Skeletal muscle tissue (tissue), 4 donors: ENCODE measurements around the gene ARHGAP30. TPM values are rescaled to one million over a fixed set of nuclear protein-coding genes. Genes with fewer than 3 reads are reported as not detected.
"Not testable (repeated sequence)": the region's sequence is repeated elsewhere in the genome, so short reads cannot be mapped to it uniquely, and the experiment has no call there.

Source experiments
- H3K27ac ChIP-seq: one replicate; pipeline ENCODE4 v1.7.0; 2013; ENCODE audit warnings: mild to moderate bottlenecking, low read depth, low read length, inconsistent platforms
- H3K27me3 ChIP-seq, 3 donors: one replicate each; pipeline ENCODE4 v1.7.0; 2013; ENCODE audit warnings: low read length in 3 of 3; ENCODE audit not compliant: control insufficient read depth in 3 of 3, insufficient read depth in 3 of 3
- H3K36me3 ChIP-seq, 3 donors: one replicate each; pipeline ENCODE4 v1.7.0; 2013; ENCODE audit warnings: low read length in 3 of 3; ENCODE audit not compliant: control insufficient read depth in 3 of 3, insufficient read depth in 3 of 3
- H3K4me1 ChIP-seq, 3 donors: one replicate each; pipeline ENCODE4 v1.7.0; 2013; ENCODE audit warnings: low read length in 3 of 3, mild to moderate bottlenecking in 3 of 3; ENCODE audit not compliant: control insufficient read depth in 3 of 3, insufficient read depth in 3 of 3
- H3K4me3 ChIP-seq, 3 donors: one replicate each; pipeline ENCODE4 v1.7.0; 2013; ENCODE audit warnings: low read length in 3 of 3
- H3K9ac ChIP-seq, 3 donors: one replicate each; pipeline ENCODE4 v1.7.0; 2013; ENCODE audit warnings: low read length in 3 of 3, mild to moderate bottlenecking in 3 of 3, moderate library complexity in 2 of 3, low read depth in 1 of 3
- H3K9me3 ChIP-seq, 3 donors: one replicate each; pipeline ENCODE4 v1.7.0; 2013; ENCODE audit warnings: low read length in 3 of 3; ENCODE audit not compliant: control insufficient read depth in 3 of 3
- total RNA-seq: library from RNA; depleted of rRNA; stranded (reverse); fragments of >200 nt; gene quantifications from one replicate; pipeline ENCODE4 v1.2.3, GENCODE V29; 2014
- donor health status: Osteomylitis.

Gene ARHGAP30
- total RNA-seq, 1 donor from 2014 or later: 4.2 TPM

GRCh38 chr1:161017756-161018630, 51.7 kb downstream of the ARHGAP30 start:
- H3K27ac ChIP-seq: no peak overlapping the region
- peaks cover 15 to 35% (median 20%) of the 10 kb centered on the region in 3 donors for H3K4me1 ChIP-seq
- peaks cover 8 to 23% (median 9%) of the 10 kb centered on the region in 3 donors for H3K27me3 ChIP-seq

DNA sequence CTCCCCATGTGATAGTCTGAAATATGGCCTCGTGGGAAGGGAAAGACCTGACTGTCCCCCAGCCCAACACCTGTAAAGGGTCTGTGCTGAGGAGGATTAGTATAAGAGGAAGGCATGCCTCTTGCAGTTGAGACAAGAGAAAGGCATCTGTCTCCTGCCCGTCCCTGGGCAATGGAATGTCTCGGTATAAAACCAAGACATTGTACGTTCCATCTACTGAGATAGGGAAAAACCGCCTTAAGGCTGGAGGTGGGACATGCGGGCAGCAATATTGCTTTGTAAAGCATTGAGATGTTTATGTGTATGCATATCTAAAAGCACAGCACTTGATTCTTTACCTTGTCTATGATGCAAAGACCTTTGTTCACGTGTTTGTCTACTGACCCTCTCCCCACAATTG, 52.5 kb downstream of the ARHGAP30 start:
- Histone ChIP-seq H3K4me1 (peaks cover 15 to 35% (median 20%) of the 10 kb centered on the region in 3 donors), H3K27me3 (peaks cover 8 to 23% (median 9%) of the 10 kb centered on the region in 3 donors)
- H3K36me3 ChIP-seq, H3K9me3 ChIP-seq, H3K4me3 ChIP-seq, H3K27ac ChIP-seq, H3K9ac ChIP-seq: not testable (repeated sequence)

More at GRCh38 chr1:161017756-161018630, 51.7 kb downstream of the ARHGAP30 start:
- no peak overlapping the region for H3K9ac ChIP-seq
- H3K4me3 ChIP-seq: peak overlapping the region in 1 of 3 donors; percentile 6
- H3K9me3 ChIP-seq: no peaks in the 10 kb centered on the region
- no peaks in the 10 kb centered on the region for H3K36me3 ChIP-seq

DNA sequence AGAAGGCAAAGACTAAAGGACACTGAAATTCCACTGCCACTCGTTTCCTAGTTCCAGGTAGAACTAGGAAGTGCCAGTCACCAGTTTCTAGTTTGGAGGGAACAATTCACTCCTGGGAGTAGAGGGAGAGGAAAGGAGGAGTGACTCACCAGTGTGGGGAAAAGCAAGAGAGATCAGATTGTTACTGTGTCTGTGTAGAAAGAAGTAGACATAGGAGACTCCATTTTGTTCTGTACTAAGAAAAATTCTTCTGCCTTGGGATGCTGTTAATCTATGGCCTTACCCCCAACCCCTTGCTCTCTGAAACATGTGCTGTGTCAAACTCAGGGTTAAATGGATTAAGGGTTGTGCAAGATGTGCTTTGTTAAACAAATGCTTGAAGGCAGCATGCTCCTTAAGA, 53.0 kb downstream of the ARHGAP30 start:
- not testable (repeated sequence) for H3K9ac ChIP-seq, H3K4me3 ChIP-seq, H3K27ac ChIP-seq, H3K9me3 ChIP-seq, H3K36me3 ChIP-seq
- Histone ChIP-seq H3K4me1 (peaks cover 15 to 33% (median 20%) of the 10 kb centered on the region in 3 donors), H3K27me3 (peaks cover 8 to 19% (median 9%) of the 10 kb centered on the region in 3 donors)

DNA sequence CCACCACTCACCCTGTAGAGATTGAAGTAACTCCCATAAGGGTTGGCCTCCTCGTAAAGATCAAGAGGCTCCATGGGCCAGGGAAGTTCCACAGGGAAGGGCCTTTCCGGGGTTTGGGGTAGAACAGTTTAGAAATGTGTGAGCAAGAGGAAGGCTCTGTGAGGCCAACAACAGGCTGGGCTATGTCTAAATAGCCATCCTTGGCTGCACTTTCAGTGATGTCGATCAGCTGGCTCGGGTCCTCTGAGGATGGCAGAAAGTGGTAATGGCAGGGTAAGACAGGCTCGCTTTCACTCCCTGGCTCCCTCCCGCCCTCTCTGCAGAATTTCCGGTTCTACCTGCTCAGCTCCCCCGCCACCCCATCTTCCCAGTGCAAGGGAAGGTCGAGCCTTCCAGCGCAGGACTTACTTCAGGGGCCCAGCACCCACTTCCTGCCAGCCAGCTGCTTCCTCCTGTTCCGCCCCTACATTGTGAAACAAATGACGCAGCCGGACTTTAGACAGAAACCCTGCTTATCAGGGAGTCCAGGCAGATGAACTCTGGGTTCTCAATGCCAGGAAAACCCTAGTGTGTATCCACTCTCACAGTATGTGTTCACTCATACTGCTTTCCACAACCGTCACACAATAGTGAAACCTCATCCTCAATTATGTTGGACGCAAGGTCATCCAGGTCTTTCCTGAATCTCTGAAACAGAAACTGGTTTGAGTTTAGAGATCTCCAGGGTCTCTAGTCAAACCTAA, 56.0 kb downstream of the ARHGAP30 start:
- H3K9ac ChIP-seq: peak overlapping the region; percentile 24 to 51 (median 25)
- peak overlapping the region; percentile 29 to 45 (median 41) for H3K4me3 ChIP-seq
- peak overlapping the region; percentile 87 for H3K27ac ChIP-seq
- H3K36me3 ChIP-seq: no peaks in the 10 kb centered on the region
- H3K4me1 ChIP-seq: peaks cover 6 to 13% (median 9%) of the 10 kb centered on the region in 3 donors
- no peaks in the 10 kb centered on the region for H3K9me3 ChIP-seq
- peaks cover 0 to 3% (median 0%) of the 10 kb centered on the region in 3 donors for H3K27me3 ChIP-seq

DNA sequence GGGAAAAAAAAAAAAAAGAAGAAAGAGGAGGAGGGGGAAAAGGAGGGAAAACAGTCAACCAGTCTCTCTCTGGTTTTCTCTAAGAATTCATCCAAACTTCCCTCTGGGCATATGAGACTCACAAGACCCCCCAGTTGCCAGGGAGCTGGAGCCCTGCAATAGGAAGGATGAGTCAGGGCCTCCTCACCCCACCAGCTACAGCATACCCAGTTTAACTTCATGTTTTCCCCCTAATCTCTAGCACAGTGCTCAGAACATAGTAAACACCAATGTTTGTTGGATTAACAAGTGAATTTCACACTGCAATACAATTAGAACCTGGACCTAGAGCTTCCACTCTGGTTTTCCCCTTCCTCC, 56.6 kb downstream of the ARHGAP30 start:
- H3K9ac ChIP-seq: peak overlapping the region in 2 of 3 donors; percentile 24 to 25
- no peaks in the 10 kb centered on the region for H3K36me3 ChIP-seq
- H3K27ac ChIP-seq: peak overlapping the region; percentile 87
- no peaks in the 10 kb centered on the region for H3K9me3 ChIP-seq
- H3K27me3 ChIP-seq: peaks cover 0 to 3% (median 0%) of the 10 kb centered on the region in 3 donors
- peaks cover 6 to 10% (median 9%) of the 10 kb centered on the region in 3 donors for H3K4me1 ChIP-seq
- H3K4me3 ChIP-seq: peak overlapping the region in 2 of 3 donors; percentile 41 to 45

DNA sequence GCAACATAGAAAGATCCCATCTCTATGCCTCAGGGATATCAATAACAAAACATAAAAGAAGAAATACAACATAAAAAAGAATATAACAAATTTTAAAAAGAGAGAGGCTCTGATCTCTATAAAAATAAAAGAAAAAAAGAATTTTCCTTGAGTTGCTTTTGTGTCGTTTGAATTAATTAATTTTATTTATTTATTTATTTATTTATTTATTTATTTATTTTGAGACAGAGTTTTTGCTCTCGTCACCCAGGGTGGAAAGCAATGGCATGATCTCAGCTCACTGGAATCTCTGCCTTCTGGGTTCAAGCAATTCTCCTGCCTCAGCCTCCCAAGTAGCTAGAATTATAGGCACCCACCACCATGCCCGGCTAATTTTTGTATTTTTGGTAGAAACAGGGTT, 57.3 kb downstream of the ARHGAP30 start:
- Histone ChIP-seq H3K27ac (no peak overlapping the region), H3K9ac (no peak overlapping the region), H3K4me1 (peaks cover 6 to 10% (median 9%) of the 10 kb centered on the region in 3 donors)

DNA sequence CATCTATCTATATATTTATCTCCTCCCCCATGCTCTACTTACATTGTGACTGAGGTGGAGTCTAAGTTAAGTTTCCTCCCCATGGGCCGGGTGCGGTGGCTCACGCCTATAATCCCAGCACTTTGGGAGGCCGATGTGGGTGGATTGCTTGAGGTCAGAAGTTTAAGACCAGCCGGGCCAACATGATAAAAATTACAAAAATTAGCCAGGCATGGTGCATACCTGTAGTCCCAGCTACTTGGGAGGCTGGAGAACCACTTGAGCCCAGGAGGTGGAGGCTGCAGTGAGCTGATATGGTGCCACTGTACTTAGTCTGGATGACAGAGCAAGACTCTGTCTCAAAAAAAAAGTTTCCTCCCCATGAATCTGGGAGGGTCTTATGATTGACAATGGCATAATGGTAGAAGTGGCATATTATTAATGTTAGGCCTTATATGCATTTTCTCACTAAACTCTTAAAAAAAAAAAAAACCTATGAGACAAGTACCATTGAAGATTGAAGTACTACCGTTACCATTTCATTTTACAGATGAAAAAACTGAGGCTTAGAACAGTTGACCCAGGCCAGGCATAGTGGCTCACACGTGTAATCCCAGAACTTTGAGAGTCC, 60.0 kb downstream of the ARHGAP30 start:
- H3K4me3 ChIP-seq: no peak overlapping the region
- H3K9me3 ChIP-seq: no peaks in the 10 kb centered on the region
- no peaks in the 10 kb centered on the region for H3K27me3 ChIP-seq

More for the DNA sequence above, 57.3 kb downstream of the ARHGAP30 start:
- Histone ChIP-seq H3K4me3 (no peak overlapping the region), H3K9me3 (no peaks in the 10 kb centered on the region), H3K27me3 (no peaks in the 10 kb centered on the region), H3K36me3 (no peaks in the 10 kb centered on the region)

GRCh38 chr1:161008869-161009510, 60.7 kb downstream of the ARHGAP30 start:
- Histone ChIP-seq H3K9ac (no peak overlapping the region), H3K4me1 (peaks cover 6 to 10% (median 7%) of the 10 kb centered on the region in 3 donors), H3K4me3 (no peak overlapping the region), H3K27ac (no peak overlapping the region), H3K9me3 (no peaks in the 10 kb centered on the region), H3K27me3 (no peaks in the 10 kb centered on the region), H3K36me3 (no peaks in the 10 kb centered on the region)

More for the DNA sequence above, 60.0 kb downstream of the ARHGAP30 start:
- no peaks in the 10 kb centered on the region for H3K36me3 ChIP-seq
- no peak overlapping the region for H3K27ac ChIP-seq
- peaks cover 6 to 10% (median 9%) of the 10 kb centered on the region in 3 donors for H3K4me1 ChIP-seq
- no peak overlapping the region for H3K9ac ChIP-seq

GRCh38 chr1:161007369-161007768, 62.3 kb downstream of the ARHGAP30 start:
- Histone ChIP-seq H3K9me3 (no peaks in the 10 kb centered on the region), H3K36me3 (no peaks in the 10 kb centered on the region), H3K4me1 (no peaks in the 10 kb centered on the region), H3K27me3 (no peaks in the 10 kb centered on the region), H3K4me3 (no peak overlapping the region), H3K9ac (no peak overlapping the region), H3K27ac (no peak overlapping the region)
